HEK293T (cell line): ENCODE data around the gene ZFYVE19.

Source experiments
- CTCF ChIA-PET: fragments of 350-600 bp; formaldehyde crosslinking; extraction: SDS; loops from one replicate; lab custom pipeline; 2021; ENCODE audit warnings: antibody characterized with exemption, inconsistent platforms; lab: Yijun Ruan, JAX
- POLR2A ChIA-PET: fragments of 350-600 bp; formaldehyde crosslinking; extraction: SDS; loops from one replicate; lab custom pipeline; 2020; ENCODE audit warnings: antibody characterized with exemption, inconsistent platforms; lab: Yijun Ruan, JAX
- DNase-seq: peaks from one replicate; pipeline ENCODE4 v3.0.0; 2012; ENCODE audit warnings: mixed read lengths; ENCODE audit errors: extremely low spot score
- ARNT ChIP-seq: fragments of 450-650 bp; IDR thresholded peaks from 2 replicates; pipeline ENCODE4 v1.6.1; 2017; ENCODE audit warnings: mild to moderate bottlenecking
- BHLHE40 ChIP-seq: fragments of 450-650 bp; IDR thresholded peaks from 2 replicates; pipeline ENCODE4 v1.6.1; 2016; ENCODE audit warnings: mild to moderate bottlenecking, moderate library complexity, borderline replicate concordance
- CTBP1 ChIP-seq: fragments of 450-650 bp; IDR thresholded peaks from 2 replicates; pipeline ENCODE4 v1.6.1; 2016; ENCODE audit warnings: borderline replicate concordance
- ELF4 ChIP-seq: fragments of 450-650 bp; IDR thresholded peaks from 2 replicates; pipeline ENCODE4 v1.6.1; 2017; ENCODE audit warnings: antibody characterized with exemption
- FOXA1 ChIP-seq: fragments of 450-650 bp; IDR thresholded peaks from 2 replicates; pipeline ENCODE4 v1.6.1; 2016; ENCODE audit warnings: mild to moderate bottlenecking
- FOXK2 ChIP-seq: fragments of 450-650 bp; IDR thresholded peaks from 2 replicates; pipeline ENCODE4 v1.6.1; 2016; ENCODE audit warnings: mild to moderate bottlenecking
- FOXM1 ChIP-seq: fragments of 450-650 bp; IDR thresholded peaks from 2 replicates; pipeline ENCODE4 v1.6.1; 2017; ENCODE audit warnings: mild to moderate bottlenecking, borderline replicate concordance
- HDGF ChIP-seq: fragments of 450-650 bp; IDR thresholded peaks from 2 replicates; pipeline ENCODE4 v1.6.1; 2017; ENCODE audit warnings: antibody characterized with exemption, borderline replicate concordance
- L3MBTL2 ChIP-seq: fragments of 450-650 bp; conservative IDR thresholded peaks from 2 replicates; pipeline ENCODE4 v1.6.1; 2016; ENCODE audit warnings: mild to moderate bottlenecking
- LEF1 ChIP-seq: fragments of 450-650 bp; IDR thresholded peaks from 2 replicates; pipeline ENCODE4 v1.6.1; 2017; ENCODE audit warnings: mild to moderate bottlenecking, borderline replicate concordance
- NFRKB ChIP-seq: fragments of 450-650 bp; IDR thresholded peaks from 2 replicates; pipeline ENCODE4 v1.6.1; 2016; ENCODE audit warnings: mild to moderate bottlenecking, moderate library complexity
- PKNOX1 ChIP-seq: fragments of 450-650 bp; IDR thresholded peaks from 2 replicates; pipeline ENCODE4 v1.6.1; 2016
- SP1 ChIP-seq: fragments of 450-650 bp; IDR thresholded peaks from 2 replicates; pipeline ENCODE4 v1.6.1; 2017
- SUZ12 ChIP-seq: fragments of 450-650 bp; IDR thresholded peaks from 2 replicates; pipeline ENCODE4 v1.6.1; 2016; ENCODE audit warnings: mild to moderate bottlenecking
- TARDBP ChIP-seq: fragments of 450-650 bp; IDR thresholded peaks from 2 replicates; pipeline ENCODE4 v1.6.1; 2016
- ZNF384 ChIP-seq: fragments of 450-650 bp; IDR thresholded peaks from 2 replicates; pipeline ENCODE4 v1.6.1; 2016

ZFYVE19 gene

GRCh38 chr15:40766194-40766815 is 40.6 kb upstream of the ZFYVE19 start:
- no peak for TF ChIP-seq NFRKB
- DNase-seq = no peak
- POLR2A ChIA-PET = interaction anchor here (1.1 to 1.3 kb wide), 2 partner anchors 10 to 107 kb away, joined by 3 to 4 read pairs; no protein-coding TSS in a partner anchor
- CTCF ChIA-PET = interaction anchor here (0.7 kb wide), 1 partner anchor 21 kb away, joined by 3 read pairs; no protein-coding TSS in a partner anchor

GRCh38 chr15:40766906-40767837 is 39.7 kb upstream of the ZFYVE19 start:
- ChIA-PET CTCF (interaction anchor here (0.7 kb wide), 1 partner anchor 22 kb away, joined by 3 read pairs; no protein-coding TSS in a partner anchor), POLR2A (no interaction called here)
- TF ChIP-seq PKNOX1 (no peak), BHLHE40 (no peak), HDGF (no peak), ZNF384 (no peak), FOXK2 (no peak), TARDBP (no peak), CTBP1 (no peak), SP1 (no peak), NFRKB (no peak), ELF4 (no peak), SUZ12 (no peak), LEF1 (no peak), ARNT (no peak), L3MBTL2 (no peak), FOXM1 (no peak), FOXA1 (no peak)
- DNase-seq = no peak

GRCh38 chr15:40767838-40768500 is 38.9 kb upstream of the ZFYVE19 start:
- TF ChIP-seq SP1 = no peak
- no peak for TF ChIP-seq BHLHE40
- TF ChIP-seq SUZ12 = no peak
- no peak for TF ChIP-seq L3MBTL2
- no peak for TF ChIP-seq FOXA1
- TF ChIP-seq ZNF384 = no peak
- TF ChIP-seq TARDBP = no peak
- TF ChIP-seq FOXM1 = no peak
- TF ChIP-seq ELF4 = no peak
- ChIA-PET CTCF (no interaction called here), POLR2A (no interaction called here)
- no peak for DNase-seq

- ChIA-PET POLR2A (interaction anchor here (0.9 kb wide), 1 partner anchor 9 kb away, joined by 3 read pairs; no protein-coding TSS in a partner anchor), CTCF (interaction anchor here (1.2 kb wide), 1 partner anchor 14 kb away, joined by 3 read pairs; no protein-coding TSS in a partner anchor)
- no peak for DNase-seq
- TF ChIP-seq HDGF (no peak), L3MBTL2 (no peak), ZNF384 (no peak), FOXM1 (no peak), SP1 (no peak)
Measured at GRCh38 chr15:40768521-40769273, 38.2 kb upstream of the ZFYVE19 start.

- POLR2A ChIA-PET = interaction anchor here (0.9 kb wide), 1 partner anchor 8 kb away, joined by 3 read pairs; no protein-coding TSS in a partner anchor
- TF ChIP-seq FOXK2 = no peak
- no peak for TF ChIP-seq PKNOX1
- TF ChIP-seq L3MBTL2 = no peak
- no peak for TF ChIP-seq FOXA1
- TF ChIP-seq CTBP1 = no peak
- TF ChIP-seq ARNT = no peak
- TF ChIP-seq TARDBP = no peak
- no peak for TF ChIP-seq FOXM1
- TF ChIP-seq LEF1 = no peak
- TF ChIP-seq ELF4 = no peak
- no peak for TF ChIP-seq SUZ12
- no peak for TF ChIP-seq NFRKB
- TF ChIP-seq SP1 = no peak
- TF ChIP-seq ZNF384 = no peak
- no peak for TF ChIP-seq BHLHE40
- TF ChIP-seq HDGF = no peak
- no peak for DNase-seq
- CTCF ChIA-PET = interaction anchor here (1.2 kb wide), 1 partner anchor 13 kb away, joined by 3 read pairs; no protein-coding TSS in a partner anchor
Measured at GRCh38 chr15:40769274-40770146, 37.4 kb upstream of the ZFYVE19 start, which contains the start of gene C15orf62. C15orf62 (plus strand) TSS chr15:40769980; CDS start chr15:40770496, 516 bp downstream.
